ENCODE data around the gene TENT5A.

DNA sequence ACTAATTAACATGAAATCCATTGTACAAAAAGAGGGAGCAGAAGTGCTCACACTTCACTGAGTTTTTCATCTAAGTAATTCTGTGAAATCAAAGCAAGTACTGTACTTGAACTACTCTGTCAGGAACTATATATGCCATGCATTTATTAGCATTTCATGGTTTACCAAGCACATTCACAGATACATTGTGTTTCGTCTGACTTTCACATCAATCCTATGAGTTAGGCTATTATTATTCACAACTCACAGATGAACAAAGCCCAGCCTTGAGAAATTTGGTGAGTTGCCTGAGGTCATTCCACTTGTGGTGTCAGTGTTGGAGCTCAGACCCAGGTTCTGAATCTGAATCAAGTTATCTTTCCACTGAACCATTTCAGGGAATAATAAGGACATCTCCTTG is 33.7 kb upstream of the TENT5A start:
- TF ChIP-seq EZH2 (IDR thresholded peaks at IDR 0.05; ENCODE audit: low read depth) = no peak
- TF ChIP-seq, protein P1, sequence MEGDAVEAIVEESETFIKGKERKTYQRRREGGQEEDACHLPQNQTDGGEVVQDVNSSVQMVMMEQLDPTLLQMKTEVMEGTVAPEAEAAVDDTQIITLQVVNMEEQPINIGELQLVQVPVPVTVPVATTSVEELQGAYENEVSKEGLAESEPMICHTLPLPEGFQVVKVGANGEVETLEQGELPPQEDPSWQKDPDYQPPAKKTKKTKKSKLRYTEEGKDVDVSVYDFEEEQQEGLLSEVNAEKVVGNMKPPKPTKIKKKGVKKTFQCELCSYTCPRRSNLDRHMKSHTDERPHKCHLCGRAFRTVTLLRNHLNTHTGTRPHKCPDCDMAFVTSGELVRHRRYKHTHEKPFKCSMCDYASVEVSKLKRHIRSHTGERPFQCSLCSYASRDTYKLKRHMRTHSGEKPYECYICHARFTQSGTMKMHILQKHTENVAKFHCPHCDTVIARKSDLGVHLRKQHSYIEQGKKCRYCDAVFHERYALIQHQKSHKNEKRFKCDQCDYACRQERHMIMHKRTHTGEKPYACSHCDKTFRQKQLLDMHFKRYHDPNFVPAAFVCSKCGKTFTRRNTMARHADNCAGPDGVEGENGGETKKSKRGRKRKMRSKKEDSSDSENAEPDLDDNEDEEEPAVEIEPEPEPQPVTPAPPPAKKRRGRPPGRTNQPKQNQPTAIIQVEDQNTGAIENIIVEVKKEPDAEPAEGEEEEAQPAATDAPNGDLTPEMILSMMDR (conservative IDR thresholded peaks at IDR 0.05) = no peak

Data from PC-9 (cell line).